ENCODE measurements around the gene PTPN9. TPM values are rescaled to one million over a fixed set of nuclear protein-coding genes. Genes with fewer than 3 reads are reported as not detected.

PTPN9 gene
- polyA plus RNA-seq, 1 donor (not counting 4 experiments of a cell fraction or from before 2014, with no cell fraction given) = 34.7 TPM

- H4K20me1 ChIP-seq (ENCODE audit: control insufficient read depth, extremely low read depth, insufficient read depth, low read length) = peaks cover 7% of the 10 kb centered on the region
- H3K27me3 ChIP-seq (ENCODE audit: control insufficient read depth, extremely low read depth, insufficient read depth, low read length) = no peaks in the 10 kb centered on the region
- TF ChIP-seq EZH2 (IDR thresholded peaks at IDR 0.05; ENCODE audit: low read length) (no peak), CTCF (optimal IDR thresholded peaks at IDR 0.05 in 1 of 3, IDR thresholded peaks at IDR 0.05 in 1 of 3, conservative IDR thresholded peaks at IDR 0.05 in 1 of 3; ENCODE audit: extremely low read depth in 1 of 3, insufficient read depth in 2 of 3, low read length in 3 of 3) (no peak)
- no peaks in the 10 kb centered on the region for H3K9me1 ChIP-seq (ENCODE audit: control insufficient read depth, extremely low read depth, insufficient read depth, low read length)
- FAIRE-seq (no peak), DNase-seq (ENCODE audit: low read depth, low spot score) (no peak)
- H3K79me2 ChIP-seq (ENCODE audit: control insufficient read depth, insufficient read depth, low read length) = peaks cover 90% of the 10 kb centered on the region
- dilution Hi-C loops (cut with MboI; ENCODE audit: extremely low pct_ligation_motif_present, low sequenced_read_pairs) = no loop called here
- H3K9ac ChIP-seq (ENCODE audit: control insufficient read depth, extremely low read depth, insufficient read depth, low read length) = no peak overlapping the region
- no peak overlapping the region for H3K4me2 ChIP-seq (ENCODE audit: control insufficient read depth, extremely low read depth, insufficient read depth, low read depth, low read length)
- H3K27ac ChIP-seq (ENCODE audit: control insufficient read depth, insufficient read depth, low read length) = no peak overlapping the region
- H3K4me1 ChIP-seq (ENCODE audit: control insufficient read depth, extremely low read depth, insufficient read depth, low read length) = peaks cover 9% of the 10 kb centered on the region
- H3K4me3 ChIP-seq (ENCODE audit: control insufficient read depth in 2 of 3, extremely low read depth in 1 of 3, insufficient read depth in 2 of 3, low read depth in 1 of 3, low read length in 3 of 3) = no peak overlapping the region
- H2AFZ ChIP-seq (ENCODE audit: control insufficient read depth, low read length) = no peak overlapping the region
- H3K36me3 ChIP-seq (ENCODE audit: control insufficient read depth in 2 of 2, extremely low read depth in 1 of 2, insufficient read depth in 2 of 2, low read length in 2 of 2) = peaks cover 6 to 8% of the 10 kb centered on the region in 2 experiments
- H3K9me3 ChIP-seq (ENCODE audit: control insufficient read depth, low read depth, low read length) = no peaks in the 10 kb centered on the region
These were observed 141.4 kb downstream of the PTPN9 start for GRCh38 chr15:75437721-75438120.

GRCh38 chr15:75436881-75437280 lies 142.2 kb downstream of the PTPN9 start:
- Histone ChIP-seq H3K4me1 (ENCODE audit: control insufficient read depth, extremely low read depth, insufficient read depth, low read length) (peaks cover 9% of the 10 kb centered on the region), H3K27me3 (ENCODE audit: control insufficient read depth, extremely low read depth, insufficient read depth, low read length) (no peaks in the 10 kb centered on the region), H3K9me1 (ENCODE audit: control insufficient read depth, extremely low read depth, insufficient read depth, low read length) (no peaks in the 10 kb centered on the region), H3K36me3 (ENCODE audit: control insufficient read depth in 2 of 2, extremely low read depth in 1 of 2, insufficient read depth in 2 of 2, low read length in 2 of 2) (peaks cover 6 to 8% of the 10 kb centered on the region in 2 experiments), H3K79me2 (ENCODE audit: control insufficient read depth, insufficient read depth, low read length) (peaks cover 89% of the 10 kb centered on the region), H2AFZ (ENCODE audit: control insufficient read depth, low read length) (no peak overlapping the region), H3K4me2 (ENCODE audit: control insufficient read depth, extremely low read depth, insufficient read depth, low read depth, low read length) (peak overlapping the region; percentile 37), H3K27ac (ENCODE audit: control insufficient read depth, insufficient read depth, low read length) (no peak overlapping the region), H3K9ac (ENCODE audit: control insufficient read depth, extremely low read depth, insufficient read depth, low read length) (no peak overlapping the region), H3K4me3 (ENCODE audit: control insufficient read depth in 2 of 3, extremely low read depth in 1 of 3, insufficient read depth in 2 of 3, low read depth in 1 of 3, low read length in 3 of 3) (no peak overlapping the region), H4K20me1 (ENCODE audit: control insufficient read depth, extremely low read depth, insufficient read depth, low read length) (peaks cover 7% of the 10 kb centered on the region), H3K9me3 (ENCODE audit: control insufficient read depth, low read depth, low read length) (no peaks in the 10 kb centered on the region)
- TF ChIP-seq EZH2 (IDR thresholded peaks at IDR 0.05; ENCODE audit: low read length) (no peak), CTCF (optimal IDR thresholded peaks at IDR 0.05 in 1 of 3, IDR thresholded peaks at IDR 0.05 in 1 of 3, conservative IDR thresholded peaks at IDR 0.05 in 1 of 3; ENCODE audit: extremely low read depth in 1 of 3, insufficient read depth in 2 of 3, low read length in 3 of 3) (no peak)
- dilution Hi-C loops (cut with MboI; ENCODE audit: extremely low pct_ligation_motif_present, low sequenced_read_pairs) = no loop called here
- DNase-seq (ENCODE audit: low read depth, low spot score) = no peak
- peak; percentile 44 for FAIRE-seq

Data from keratinocyte (primary cell).